Dermis blood vessel endothelial cell (primary cell): ENCODE measurements around the gene TRABD2B. TPM values are rescaled to one million over a fixed set of nuclear protein-coding genes. Genes with fewer than 3 reads are reported as not detected.
A peak's percentile ranks its signal among the peaks of the same experiment; 100 is the strongest.

Experiments
- DNase-seq: peaks from one replicate; pipeline ENCODE4 v3.0.0; 2010
- total RNA-seq: library from RNA; depleted of rRNA; stranded (reverse); fragments of >200 nt; gene quantifications from 2 replicates; pipeline ENCODE4 v1.2.3, GENCODE V29; 2014

TRABD2B gene
- total RNA-seq, 1 donor from 2014 or later = not detected

GRCh38 chr1:47769295-47769694, 227.9 kb downstream of the TRABD2B start:
- no peak for DNase-seq

DNA sequence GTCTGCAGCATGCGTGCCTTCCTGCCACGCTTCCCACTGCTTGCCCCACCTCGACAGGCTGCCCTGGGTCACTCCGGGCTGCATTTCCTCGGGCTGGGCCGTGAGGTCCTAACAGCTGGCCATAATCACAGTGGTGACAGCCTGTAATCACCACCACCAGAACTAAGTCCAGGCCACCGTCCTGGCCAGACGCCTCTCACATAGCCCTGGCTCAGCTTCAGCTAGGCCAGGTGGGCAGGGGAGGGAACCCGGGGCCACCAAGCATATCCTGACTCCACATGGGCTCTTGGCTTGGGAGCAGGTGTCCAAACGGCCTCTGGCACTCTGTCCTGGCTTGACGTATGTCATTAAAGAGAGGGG, 229.5 kb downstream of the TRABD2B start:
- DNase-seq = no peak

- DNase-seq = no peak
These were observed 230.1 kb downstream of the TRABD2B start for GRCh38 chr1:47766832-47767740.

GRCh38 chr1:47765742-47766485, 231.3 kb downstream of the TRABD2B start:
- no peak for DNase-seq

- no peak for DNase-seq
These were observed 231.9 kb downstream of the TRABD2B start for GRCh38 chr1:47765236-47765635.

- DNase-seq = no peak
These were observed 232.6 kb downstream of the TRABD2B start for GRCh38 chr1:47764461-47765046.

GRCh38 chr1:47763591-47764171, 233.5 kb downstream of the TRABD2B start:
- no peak for DNase-seq

- DNase-seq = no peak
These were observed 235.2 kb downstream of the TRABD2B start for GRCh38 chr1:47761974-47762373.

DNA sequence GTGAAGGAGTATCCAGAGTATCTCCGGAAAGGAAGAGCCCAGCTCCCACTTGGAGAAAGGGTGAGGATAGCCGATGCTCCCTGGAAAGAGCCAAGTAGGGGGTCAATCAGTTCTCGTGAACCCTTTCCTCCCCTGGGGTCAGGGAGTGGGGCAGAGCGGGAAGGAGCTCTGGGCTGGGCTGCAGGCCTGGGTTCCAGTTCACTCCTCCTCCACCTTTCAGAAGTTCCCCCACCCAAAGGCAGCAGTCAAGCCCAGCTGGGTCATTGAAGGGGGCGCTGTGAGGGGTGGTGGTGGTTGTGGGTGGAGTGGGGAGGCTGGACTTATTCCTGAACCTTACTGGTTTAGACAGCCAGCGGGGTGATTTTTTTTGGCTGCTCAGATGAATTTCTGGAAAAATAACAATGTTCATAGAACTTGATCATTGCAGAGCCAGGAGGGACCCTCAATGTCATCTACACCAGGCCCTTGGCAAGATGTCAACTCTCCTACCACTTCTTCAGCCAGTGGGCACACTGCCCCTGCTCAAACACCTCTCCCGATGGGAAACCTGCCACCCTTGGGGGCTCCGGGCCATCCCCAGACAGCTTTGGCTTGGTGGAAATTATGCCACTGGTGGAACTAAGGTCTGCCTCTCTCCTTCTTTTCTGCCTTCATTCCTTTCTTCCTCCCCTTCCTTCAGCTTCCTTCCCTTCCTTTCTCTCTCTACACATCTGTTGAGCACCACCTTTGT, 235.8 kb downstream of the TRABD2B start:
- DNase-seq = no peak

DNA sequence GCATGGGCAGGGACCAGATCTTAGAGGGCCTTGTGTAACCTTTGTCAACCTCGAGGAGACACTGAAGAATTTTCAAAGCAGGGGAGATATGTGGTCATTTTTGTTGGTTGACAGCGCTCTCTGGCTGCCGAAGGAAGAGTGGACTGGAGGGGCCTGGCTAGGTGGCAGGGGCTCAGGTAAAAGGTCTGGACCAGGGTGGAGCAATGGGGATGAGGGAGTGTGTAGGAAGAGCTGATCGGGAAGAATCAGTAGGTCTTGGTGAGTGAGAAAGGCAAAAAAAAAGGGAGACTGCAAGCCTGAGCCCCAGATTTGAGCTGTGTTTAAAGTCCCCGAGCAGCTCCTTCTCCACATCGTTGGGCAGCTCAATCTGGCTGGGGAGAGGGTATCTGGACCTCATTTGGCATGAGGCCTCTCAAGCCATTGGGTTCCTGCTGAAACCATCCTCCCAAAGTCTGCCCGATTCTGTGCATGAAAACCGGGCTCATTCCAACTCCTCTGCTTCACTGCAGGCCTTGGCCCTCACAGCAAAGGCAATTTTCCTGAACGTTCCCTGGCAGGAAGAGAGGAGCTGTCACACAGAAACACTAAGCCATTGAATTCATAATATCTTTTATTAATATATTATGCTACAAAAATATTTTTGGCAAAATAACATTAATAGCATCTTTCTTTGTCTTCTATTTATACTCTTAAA, 237.1 kb downstream of the TRABD2B start:
- DNase-seq = no peak

- no peak for DNase-seq
These were observed 237.8 kb downstream of the TRABD2B start for GRCh38 chr1:47759251-47759935.

DNA sequence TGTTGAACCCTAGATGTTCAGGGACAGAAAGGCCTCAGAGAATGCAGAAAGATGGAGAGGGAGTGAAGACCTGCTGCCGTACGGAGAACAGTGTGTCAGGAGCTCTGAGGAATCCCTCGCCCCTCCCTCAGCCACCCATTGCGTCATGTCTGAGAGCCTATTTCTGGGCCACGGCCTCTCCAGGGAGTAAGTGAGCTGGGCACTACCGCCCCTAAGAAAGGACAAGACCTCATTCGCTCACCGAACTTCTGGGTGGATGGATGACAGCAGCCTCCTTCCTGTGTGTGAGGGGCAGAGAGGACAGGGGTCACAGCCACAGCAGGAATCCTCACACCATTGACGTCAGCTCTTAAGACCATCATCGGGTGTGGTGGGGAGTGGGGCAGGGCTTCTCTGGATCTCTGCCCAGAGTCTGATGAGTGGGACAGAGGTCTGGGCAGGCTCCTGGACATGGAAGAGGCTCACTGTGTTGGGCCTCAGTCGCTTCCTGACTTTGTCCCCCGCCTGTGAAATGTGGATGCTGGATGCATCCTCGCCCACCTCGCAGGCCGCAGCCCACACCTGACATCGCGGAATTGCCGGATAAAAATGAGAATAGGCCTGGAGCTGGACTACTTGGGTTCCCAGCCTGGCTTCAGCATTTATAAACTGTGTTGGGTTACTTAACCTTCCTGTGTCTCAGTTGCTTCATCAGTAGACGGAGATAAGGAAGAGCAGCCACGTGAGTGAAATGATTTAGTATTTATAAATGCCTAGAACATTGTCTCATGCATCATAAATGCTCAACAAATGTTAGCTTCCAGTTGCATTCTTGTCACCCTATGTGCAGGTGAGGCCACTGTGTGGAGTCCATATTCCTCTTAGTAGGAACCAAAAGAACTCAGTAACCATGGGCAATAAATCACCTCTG, 238.6 kb downstream of the TRABD2B start:
- DNase-seq = no peak

DNA sequence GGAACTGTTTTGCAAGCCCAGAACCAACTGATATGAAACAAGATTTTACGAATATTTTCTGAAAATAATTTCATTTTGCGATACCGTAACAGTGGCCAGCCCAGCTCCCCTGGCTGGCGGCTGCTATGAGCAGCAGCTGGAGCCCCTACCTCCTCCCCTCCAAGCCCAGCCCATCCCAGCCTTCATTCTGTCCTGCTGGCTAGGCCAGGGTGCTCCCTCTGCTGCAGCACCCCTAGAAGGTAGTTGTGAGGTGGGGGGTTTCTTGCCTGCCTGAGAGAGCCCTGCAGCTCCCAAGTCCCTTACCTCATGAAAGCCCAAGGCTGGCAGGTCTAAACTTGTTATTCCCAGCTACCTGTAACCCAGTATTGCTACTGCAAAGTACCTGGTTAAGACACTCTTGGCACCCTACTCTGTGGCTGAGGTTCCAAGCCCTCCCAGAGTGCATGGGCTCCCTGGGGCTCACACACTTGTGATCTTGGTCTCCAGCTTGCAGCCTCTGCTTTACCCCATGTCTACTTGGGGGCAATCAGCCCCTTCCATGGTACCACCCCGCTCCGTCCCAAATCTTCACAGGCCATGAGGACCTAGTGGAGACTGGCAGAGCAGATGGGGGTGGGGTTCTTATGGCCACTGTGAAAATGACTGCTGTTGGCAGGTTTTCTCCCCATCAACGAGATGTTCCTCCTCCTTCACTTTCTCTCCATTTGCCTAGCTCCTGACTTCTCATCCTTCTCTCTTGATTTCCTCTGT, 239.8 kb downstream of the TRABD2B start:
- DNase-seq = no peak

GRCh38 chr1:47756411-47756810, 240.8 kb downstream of the TRABD2B start:
- DNase-seq = no peak

GRCh38 chr1:47756006-47756405, 241.2 kb downstream of the TRABD2B start:
- no peak for DNase-seq

GRCh38 chr1:47755101-47755990, 241.8 kb downstream of the TRABD2B start:
- peak; percentile 30 for DNase-seq

DNA sequence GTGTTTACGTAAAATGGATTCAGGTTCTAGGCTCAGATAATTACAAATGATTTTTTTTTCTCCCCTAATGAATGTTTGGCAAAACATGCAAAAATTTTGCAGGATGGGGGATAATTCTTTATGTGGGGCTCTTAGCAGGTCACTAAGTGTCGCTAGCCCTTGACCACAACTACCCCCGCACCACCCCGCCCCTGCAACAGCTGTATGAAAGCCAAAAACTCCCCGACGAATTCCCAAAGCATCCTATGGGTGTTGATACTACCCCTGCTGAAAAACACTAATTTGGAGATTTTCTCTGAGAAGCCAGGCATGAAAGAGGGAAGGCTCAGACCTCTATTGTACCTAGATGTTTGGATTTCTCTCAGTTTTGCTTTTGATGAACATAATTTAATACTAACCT, 243.0 kb downstream of the TRABD2B start:
- DNase-seq = no peak

DNA sequence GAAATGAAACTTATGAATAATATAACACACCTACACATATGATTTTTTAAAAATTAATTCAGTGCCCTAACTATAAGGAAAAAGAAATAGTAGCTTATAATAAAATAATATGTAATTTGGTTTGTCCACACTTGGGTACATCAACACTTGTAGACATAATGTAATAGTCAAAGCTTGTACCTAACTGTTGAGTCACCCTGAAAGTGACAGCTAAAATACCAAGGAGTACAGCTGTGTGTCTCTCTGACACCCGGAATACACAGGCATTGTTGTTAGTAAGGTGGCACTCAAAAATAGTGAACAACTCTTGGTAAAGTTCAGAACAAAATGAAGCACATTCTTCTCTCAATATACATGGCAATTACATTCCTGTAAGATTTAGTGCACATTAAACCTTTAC, 243.4 kb downstream of the TRABD2B start:
- no peak for DNase-seq
